Measurements from ENCODE around the gene CMTM3.
A peak's percentile ranks its signal among the peaks of the same experiment; 100 is the strongest.
"Not testable (repeated sequence)": the region's sequence is repeated elsewhere in the genome, so short reads cannot be mapped to it uniquely, and the experiment has no call there.

CMTM3 gene, protein sequence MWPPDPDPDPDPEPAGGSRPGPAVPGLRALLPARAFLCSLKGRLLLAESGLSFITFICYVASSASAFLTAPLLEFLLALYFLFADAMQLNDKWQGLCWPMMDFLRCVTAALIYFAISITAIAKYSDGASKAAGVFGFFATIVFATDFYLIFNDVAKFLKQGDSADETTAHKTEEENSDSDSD

DNA sequence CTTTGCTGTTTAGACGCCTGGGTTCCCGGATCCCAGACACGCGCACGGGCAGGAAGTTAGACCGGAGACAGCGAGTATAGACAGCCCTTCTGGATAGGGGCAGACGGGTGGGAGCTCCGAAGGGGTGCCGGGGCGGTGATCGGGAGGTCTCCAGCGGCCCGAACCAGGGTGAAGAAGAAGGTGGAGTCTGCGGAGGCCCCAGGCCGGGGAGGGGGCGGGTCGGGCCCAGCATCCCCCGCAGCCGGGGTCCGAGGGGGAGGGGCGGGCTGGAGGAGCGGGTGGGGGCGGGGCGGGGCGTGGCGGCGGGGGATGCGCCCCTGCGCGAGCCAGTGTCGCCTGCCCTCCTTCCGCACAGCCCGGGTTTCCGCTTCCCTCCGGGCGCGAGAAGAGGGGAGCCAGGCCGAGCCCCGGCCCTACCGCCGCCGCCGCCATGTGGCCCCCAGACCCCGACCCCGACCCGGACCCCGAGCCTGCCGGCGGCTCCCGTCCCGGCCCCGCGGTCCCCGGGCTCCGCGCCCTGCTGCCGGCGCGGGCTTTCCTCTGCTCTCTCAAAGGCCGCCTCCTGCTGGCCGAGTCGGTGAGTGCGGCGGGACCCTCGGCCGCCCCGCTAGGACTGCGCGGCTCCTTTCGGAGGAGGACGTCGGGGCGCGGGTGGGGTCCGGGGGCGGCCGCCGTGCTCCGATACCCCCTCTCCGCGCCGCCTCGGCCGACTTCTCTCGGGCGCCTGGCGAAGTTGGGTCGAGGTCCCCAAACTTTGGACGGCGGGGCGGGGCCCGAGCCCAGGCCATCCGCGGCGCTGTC is at the start of gene CMTM3:
Gene CMTM3 (plus strand): TSS at position 329 of the 801 bp plus-strand sequence. CDS start 102 bp downstream, at position 431.
- peak; percentile 46 to 72 (median 63) for DNase-seq

DNA sequence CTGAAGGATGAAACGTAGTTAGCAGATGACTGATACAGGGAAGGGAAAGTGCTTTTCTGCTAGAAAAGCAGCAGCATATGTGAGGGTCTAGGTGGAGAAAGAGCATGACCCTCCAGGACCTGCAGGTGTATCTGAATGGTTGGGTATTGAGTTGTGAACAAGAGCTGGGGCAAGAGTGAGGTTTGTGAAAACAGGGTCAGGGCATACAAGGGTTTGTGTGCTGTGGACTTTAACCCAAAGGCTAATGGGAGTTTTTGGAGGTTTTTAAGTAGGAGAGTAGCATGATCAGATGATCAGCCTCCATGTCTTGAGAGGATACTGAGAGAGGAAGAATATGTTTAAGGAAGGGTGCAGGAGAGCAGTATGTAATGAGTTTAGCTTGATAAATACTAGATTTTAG is 44.4 kb upstream of the CMTM3 start:
- no peak for DNase-seq

DNA sequence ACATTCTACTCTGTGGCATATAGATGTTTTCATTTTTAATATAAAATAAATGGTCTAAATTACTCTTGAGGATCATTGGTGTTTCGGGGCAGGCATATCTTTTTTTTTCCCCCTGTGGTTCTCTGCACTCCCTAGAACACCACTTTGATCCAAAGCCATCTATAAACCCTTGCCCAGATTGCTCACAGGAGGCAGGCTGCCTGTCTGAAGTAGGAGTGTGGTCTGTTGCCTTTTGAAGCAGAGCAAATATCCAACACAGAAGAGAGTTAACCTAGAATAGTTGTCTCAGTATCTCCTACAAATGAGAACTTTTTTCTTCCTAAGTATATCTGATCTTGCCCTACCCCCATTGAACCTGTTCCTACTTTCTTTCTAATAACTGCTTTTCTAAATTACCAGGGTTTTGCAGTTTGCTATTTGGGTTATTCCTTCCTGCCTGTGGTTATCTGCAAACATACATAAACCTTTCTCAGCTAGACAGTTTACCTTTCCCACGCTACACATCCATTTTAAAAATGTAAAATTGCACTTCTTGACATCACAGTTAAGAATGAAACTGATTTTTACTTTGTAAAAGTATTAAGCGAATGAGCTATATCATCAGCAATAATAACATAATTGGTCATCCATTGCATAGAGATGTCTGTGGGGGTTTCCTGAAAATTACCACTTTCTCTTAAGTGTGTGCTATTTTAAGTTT is 43.0 kb upstream of the CMTM3 start:
- no peak for DNase-seq

DNA sequence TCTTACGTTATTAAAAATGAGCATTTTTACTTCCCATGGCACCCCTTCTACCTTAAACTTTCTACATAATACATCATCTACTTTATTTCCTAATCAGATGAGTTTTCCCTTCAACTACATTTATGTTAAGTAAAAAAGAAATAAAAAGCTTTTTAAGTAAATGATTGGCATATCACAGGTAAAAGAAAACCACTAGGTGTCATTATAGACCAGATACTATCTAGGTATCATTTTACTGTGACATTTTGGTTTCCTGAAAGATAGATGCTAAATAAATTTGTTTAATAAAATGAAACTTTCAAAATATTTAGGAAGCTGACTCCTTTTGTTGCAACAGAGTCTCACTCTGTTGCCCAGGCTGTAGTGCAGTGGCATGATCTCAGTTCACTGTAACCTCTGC is 42.1 kb upstream of the CMTM3 start:
- DNase-seq, result no peak

DNA sequence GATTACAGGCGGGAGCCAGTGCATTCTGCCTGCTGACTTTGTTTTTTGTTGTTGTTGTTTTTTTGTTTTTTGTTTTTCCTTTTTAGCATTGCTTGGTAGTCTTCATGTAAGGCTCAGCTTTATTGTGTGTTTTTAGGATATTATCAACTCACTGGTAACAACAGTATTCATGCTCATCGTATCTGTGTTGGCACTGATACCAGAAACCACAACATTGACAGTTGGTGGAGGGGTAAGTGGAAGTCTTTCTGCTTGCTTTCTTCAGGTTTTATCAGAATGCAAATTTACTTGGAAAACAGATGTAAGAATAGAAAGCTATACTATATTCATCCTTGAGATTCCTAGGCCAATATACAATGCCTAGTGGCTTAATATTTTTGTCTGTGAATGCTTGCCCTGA is 41.5 kb upstream of the CMTM3 start:
- DNase-seq, result no peak

DNA sequence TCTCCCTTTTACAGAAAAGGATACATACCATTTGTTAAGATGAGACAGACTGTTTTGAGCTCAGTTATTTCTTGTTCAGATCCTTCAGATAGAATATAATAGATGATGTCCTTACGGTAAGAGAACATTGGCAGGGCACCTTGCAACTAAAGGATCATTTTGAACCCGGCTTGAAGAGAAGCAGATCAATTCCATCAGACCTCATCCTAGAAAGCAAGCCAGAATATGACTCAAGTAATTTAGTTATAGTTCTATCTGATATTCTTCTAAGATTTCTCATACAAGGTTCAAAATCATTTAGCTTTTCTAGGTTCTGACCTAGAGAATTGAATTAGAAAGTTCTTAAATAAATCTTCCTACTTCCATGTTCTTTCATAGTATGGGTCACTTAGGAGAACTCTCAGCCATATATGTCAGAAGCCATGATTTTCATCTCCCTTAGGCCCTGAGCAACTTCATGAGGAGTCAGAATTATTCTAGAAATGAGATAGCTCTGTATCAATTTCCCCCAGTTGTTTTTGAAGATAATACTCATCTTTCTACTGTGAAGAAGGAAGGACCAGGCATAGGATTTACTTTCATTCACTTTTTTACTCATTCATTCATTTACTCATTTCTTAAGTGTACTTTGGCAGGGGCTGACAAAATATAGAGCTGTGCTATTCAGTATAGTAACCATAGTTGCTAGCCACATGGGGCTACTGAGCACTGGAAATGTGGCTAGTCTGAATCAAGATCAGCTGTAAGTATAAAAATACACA is 40.8 kb upstream of the CMTM3 start:
- no peak for DNase-seq

DNA sequence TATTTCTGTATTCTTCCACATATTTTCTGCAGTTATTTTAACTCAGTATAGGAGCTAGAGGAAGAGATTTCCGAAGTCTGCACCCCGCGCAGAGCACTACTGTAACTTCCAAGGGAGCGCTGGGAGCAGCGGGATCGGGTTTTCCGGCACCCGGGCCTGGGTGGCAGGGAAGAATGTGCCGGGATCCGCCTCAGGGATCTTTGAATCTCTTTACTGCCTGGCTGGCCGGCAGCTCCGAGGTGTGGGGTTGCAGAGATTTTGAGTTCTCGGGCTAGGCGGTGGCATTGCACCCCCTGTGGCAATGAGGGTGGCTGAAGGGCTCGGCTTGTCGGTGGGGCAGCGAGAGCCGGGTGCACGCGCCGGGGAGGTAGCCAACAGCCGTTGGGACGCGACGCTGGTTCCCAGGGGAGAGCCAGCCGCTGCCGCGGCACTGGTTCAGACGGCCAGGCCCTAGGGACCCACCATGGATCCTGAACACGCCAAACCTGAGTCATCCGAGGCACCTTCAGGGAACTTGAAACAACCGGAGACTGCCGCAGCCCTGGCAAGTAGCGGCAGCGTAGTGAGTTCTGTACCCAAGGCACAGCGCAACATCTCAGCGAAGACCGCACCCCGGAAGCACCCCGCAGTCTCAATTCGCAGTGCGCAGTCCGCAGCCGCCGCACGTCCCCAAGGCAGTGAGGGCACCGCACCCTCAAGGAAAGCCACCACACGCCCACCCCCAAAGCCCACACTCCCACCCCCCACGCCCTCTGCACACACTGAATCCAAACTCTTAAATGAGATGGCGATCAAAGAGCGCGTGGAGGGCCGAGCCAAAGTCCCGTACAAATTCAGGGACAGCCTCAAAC is 38.2 kb upstream of the CMTM3 start, which contains the start of gene CMTM1:
Gene CMTM1 (plus strand): TSS at position 389 of the 851 bp plus-strand sequence. CDS start 75 bp downstream, at position 464.
- no peak for DNase-seq

DNA sequence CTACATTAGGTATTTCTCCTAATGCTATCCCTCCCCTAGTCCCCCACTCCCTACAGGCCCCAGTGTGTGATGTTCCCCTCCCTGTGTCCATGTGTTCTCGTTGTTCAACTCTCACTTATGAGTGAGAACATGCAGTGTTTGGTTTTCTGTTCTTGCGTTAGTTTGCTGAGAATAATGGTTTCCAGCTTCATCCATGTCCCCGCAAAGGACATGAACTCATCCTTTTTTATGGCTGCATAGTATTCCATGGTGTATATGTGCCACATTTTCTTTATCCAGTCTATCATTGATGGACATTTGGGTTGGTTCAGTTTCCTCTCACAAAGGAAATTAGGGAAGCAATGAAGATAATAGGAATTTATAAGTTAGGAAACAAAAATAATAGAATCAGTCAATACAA is 37.2 kb upstream of the CMTM3 start:
- not testable (repeated sequence) for DNase-seq

DNA sequence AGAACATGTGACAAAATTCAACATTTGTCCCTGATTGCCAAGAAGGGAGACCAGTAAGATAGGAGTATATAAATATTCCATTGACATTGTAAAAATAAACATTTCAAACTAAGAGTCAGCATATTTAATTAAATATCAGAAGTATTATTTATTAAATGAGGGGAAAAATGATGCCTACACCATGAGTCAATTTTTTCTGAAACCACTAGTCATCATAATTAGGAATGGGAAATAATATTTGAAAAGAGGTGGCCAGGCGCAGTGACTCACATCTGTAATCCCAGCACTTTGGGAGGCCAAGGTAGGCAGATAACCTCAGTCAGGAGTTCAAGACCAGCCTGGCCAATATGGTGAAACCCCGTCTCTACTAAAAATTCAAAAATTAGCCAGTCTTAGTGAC is 36.1 kb upstream of the CMTM3 start:
- DNase-seq, result no peak

DNA sequence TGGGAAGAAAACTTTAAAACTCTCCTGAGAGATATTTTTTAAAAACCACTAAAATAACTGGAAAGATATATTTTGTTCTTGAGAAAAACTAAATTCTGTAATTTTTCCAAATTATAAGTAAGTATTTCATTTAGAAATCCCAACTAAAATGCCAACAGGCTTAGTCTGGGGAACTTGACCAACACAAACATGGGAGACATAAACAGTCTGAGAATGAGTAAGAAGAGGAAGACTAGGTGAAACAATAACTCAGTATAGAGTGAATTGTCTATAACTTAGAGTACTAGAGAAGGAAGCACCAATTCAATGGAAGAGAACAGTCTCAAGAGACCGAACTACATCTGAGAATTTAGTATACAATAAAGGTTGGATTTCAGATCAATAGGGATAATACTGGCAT is 35.4 kb upstream of the CMTM3 start:
- no peak for DNase-seq

DNA sequence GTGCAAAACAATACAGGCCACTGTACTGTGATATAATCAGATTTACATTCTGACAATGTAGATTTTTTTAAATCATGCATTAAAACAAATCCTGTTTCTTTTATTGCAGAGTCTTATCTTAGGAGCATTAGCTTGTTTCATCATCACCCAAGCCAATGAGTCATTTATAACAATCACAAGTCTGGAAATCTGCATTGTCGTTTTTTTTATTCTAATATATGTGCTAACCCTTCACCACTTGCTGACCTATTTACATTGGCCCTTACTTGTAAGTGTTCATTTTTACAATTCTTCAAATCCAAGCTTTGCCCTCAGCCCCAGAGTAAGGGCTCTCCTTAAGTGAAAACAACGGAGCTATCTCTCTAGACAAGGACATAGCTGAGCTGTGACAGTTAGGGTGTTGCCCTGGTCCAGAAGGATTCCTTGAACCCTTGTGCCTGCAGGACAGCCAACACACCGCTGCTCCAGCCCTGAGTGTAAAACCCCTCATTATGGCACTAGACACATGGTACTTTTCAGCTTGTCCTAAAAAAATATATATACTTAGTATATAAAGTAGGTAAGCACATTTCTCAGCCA is 34.6 kb upstream of the CMTM3 start:
- DNase-seq, result no peak

DNA sequence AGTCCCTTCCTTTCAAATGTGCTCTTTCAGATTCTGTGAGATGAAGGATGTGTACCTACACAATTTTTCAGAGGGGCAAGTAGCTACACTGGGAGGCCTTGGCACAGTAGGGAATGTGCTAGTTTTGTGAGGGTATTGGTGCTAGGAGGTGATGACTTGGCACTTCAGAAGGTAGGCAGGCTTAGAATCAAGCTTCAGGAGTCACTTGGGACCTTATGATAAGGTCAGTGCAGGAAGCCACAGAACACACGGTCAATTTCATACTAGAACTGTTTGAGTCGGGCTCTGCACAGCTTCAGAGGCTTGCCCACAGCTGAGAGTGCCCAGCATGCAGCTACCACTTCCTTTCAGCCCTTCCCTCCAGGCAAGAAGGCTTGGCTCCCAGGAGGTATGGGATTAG is 32.1 kb upstream of the CMTM3 start:
- DNase-seq, result no peak

DNA sequence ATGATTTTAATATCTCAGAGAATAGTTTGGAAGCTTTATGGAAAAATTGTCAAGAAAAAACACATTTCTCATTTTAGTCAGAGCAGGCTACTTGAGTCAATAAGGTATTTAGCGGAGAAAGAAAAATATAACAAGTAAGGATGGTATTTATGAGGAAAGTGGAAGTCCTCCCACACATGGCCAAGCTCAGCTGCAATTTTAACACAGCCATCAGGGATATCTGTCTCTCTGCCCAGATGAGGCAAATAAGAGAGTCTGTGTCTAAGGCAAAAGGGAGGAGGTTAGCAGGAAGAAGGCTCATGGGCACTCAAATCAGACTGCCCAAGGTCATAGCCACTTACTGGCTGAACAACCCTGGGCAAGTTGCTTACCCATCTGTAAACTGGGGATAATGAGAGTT is 30.4 kb upstream of the CMTM3 start:
- DNase-seq, result no peak

DNA sequence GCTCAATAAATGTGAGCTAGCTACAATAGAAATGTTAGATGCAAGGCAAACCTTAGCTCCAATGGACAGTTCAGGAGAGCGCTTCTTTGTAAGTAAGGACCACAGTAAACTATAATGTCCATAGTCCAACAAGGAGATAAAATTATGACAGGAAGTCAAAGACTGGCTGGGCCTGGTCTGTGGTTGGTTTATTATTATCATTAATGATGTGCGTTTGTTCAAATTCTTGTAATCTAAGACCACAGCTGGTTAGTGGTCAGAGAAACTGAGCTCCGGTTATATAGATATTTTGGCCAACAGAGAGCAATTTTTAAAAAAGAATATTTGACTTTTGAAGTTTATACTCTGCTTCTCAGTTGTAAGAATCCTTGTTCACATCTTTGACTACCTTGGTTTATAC is 30.0 kb upstream of the CMTM3 start:
- no peak for DNase-seq

DNA sequence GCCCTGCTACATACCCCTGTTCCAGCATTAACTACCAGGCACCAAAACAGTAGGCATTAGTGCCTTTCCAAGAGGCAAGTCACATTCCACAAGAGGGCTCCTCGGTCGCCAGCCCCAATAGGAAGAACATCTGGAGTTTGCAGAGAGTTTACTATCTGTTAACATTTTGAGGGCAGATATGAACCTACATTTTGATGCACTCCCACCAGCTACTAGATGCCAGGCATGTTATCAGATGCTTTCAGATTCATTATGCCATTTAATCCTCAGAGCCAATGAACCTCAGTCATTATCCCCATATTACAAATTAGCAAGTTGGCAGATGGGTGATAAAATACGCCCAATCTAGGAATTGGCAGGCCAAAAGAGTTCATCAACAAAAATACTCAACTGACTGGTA is 29.4 kb upstream of the CMTM3 start:
- DNase-seq, result no peak

DNA sequence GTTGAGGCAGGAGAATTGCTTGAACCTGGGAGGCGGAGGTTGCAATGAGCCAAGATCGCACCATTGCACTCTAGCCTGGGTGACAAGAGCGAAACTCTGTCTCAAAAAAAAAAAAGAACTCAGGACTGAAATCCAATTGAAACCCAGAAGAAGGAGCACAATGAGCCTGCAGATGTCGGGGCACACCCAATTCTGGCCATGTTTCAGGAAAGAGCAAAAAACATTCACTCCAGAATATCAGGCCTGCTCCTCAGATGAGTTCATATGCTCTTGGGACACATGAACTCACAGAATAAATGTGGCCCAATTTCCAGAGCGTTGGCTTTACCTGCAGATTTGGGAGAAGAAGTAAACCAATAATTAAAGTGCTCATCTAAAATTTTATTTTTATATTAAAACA is 28.2 kb upstream of the CMTM3 start:
- DNase-seq, result no peak

DNA sequence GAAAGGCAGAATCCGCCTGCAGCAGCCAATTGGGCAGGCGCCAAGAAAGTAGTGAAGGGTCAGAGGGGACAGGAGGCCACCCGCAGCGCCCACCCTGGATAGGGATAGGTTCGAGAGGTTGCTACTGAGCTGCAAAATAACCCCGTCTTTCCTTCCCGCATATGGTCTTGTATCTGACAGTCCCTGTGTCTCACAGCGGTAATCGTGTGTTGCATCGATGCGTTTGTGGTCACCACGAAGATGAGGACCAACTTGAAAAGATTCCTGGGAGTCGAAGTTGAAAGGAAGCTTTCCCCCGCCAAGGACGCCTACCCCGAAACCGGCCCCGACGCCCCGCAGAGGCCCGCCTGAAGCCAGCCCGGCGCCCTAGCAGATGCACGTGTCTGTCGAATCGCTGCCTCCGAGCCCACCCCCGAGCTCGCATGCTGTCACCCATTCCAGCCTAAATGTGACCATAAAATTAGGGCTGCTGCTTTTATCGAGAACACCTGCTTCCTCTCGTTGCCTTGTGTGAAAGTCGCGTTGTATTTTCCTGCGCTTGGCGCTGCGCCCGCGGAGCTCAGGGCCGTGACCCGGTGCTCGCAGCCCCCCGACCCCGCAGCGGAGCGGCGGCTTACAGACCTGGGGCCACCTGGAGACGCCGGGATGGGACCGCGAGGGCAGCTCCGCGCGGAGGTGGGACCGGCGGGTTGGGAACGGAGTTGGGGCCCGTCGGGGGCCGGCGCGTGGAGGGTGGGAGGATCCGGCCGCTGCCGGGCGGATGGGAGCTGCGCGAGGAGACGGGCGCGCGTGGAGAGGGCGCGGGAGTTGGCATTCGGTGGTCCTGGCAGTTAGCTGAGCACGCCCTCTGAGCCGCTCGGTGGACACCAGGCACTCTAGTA is 25.6 kb upstream of the CMTM3 start, which contains the start of gene CMTM2:
Gene CMTM2 (plus strand): TSS at position 813 of the 881 bp plus-strand sequence. CDS start 145 bp downstream, outside the sequence.
- DNase-seq, result no peak

DNA sequence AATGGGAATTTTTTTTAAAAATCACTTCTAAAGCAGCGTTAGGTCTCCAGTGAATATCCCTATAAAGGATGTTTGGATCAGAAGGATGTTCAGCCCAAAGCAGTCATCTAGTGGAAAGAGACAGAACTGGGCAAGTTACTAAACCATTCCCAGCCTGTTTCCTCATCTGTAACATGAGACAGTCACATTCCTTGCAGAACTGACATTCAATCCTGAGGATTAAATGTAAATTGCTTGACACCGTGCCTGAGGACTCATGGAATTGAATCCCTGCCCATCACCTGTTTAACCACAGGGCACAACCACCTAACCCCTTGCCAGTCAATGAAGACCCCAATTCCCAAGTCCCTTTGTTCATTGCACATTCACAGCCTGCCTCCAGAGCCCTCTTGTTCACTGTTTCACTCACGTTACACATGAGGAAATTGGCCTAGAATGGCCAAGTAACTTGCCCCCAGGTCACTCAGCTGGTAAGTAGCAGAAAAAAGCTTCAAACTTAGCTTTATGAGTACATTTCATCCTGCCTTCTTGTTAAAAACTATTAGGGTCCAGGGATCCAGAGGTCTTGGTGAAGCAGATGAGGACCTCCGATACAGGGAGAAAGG is 23.8 kb upstream of the CMTM3 start:
- no peak for DNase-seq

DNA sequence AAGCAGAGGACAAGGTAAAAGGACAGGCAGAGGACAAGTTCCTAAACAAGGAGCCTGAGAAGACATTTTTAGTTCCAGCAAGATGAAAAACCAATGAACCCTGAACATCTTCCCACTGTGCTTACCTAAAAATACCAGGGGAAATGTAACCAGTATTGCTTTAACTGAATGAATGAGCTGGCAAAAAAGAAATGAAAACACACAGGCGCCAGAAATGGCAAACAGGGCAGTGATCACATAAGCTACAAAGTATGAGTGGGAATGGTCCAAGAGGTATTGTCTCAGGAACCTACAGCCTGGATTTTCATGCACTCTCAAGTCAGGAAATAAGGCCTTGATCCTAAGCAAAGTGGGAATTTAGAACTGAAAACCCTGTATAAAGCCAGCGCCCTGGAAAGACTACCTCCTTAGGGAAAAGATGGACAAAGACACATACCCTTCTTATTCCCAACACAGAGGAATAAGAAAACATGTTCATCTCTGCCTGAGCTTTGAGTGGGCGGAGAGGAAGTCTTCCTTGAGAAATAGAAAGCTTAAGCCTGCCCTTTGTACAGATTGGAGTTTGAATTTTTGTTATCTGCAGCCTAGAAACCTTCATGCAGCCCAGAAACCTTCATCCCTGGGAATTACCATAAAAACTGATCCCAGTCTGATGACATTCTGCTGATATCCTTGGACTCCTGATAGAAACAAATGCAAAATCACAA is 23.1 kb upstream of the CMTM3 start:
- DNase-seq, result no peak
